H1 (cell line): ENCODE data around the gene SEC22C. TPM values are rescaled to one million over a fixed set of nuclear protein-coding genes. Genes with fewer than 3 reads are reported as not detected.

Experiments
- BRCA1 ChIP-seq: IDR thresholded peaks from 2 replicates; pipeline ENCODE4 v1.6.1; 2012; ENCODE audit warnings: low read depth, low read length, improper control_type of control experiment
- TAF1 ChIP-seq: IDR thresholded peaks from 2 replicates; pipeline ENCODE4 v1.6.1; 2011; ENCODE audit warnings: mild to moderate bottlenecking, low read depth, low read length
- polyA plus RNA-seq, 7 experiments: library from polyadenylated mRNA; depleted of rRNA in 3 of 7; stranded (reverse) in 5 of 7; unstranded in 2 of 7; fragments of >200 nt in 5 of 7; fragments of 200-250 nt in 2 of 7; gene quantifications; 1 replicate in 5 of 7; 2 replicates in 1 of 7; 4 replicates in 1 of 7; pipeline versions ENCODE4 v1.2.1 to v1.2.3, GENCODE V29; 2011 to 2013; ENCODE audit warnings: missing spikeins in 2 of 7, mixed read lengths in 2 of 7
- total RNA-seq: library from RNA; stranded (reverse); fragmentation: NEBNext Ultra II Directional; extraction: Animal tissue kit (Norgen Biotek cat#: 25700); gene quantifications from 2 replicates; pipeline ENCODE4 v1.2.1, GENCODE V29; 2021
- TF ChIP-seq, protein P1 (sequence below): fragments of 300-600 bp; sonication (generic); IDR thresholded peaks from 2 replicates; pipeline ENCODE4 v1.7.1; 2012; ENCODE audit warnings: low read length, moderate library complexity, mild to moderate bottlenecking, inconsistent platforms; ENCODE audit not compliant: insufficient replicate concordance

The SEC22C gene
- total and polyA plus RNA-seq, 2 of the 8 experiments (the other 6 are each of a cell fraction or from before 2014, with no cell fraction given) = 23.4 to 38.3 TPM

DNA sequence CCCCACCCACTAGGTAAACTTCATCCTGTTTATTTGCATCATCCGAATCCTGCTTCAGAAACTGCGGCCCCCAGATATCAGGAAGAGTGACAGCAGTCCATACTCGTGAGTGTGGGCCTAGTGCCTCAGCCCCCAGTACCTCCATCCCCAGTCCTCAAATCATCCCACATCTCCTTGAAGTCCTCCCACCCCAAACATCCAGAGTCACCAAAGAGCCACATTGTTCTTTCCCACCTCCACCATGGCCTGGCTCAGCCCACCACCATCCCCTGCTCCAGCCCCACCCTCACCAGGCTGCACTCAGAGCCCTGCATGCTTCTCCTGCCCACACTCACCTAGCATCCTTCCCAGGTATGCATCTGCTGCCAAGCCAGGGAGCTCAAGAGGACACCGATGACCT lies 49.5 kb downstream of the SEC22C start (continued):
- TF ChIP-seq, protein P1, sequence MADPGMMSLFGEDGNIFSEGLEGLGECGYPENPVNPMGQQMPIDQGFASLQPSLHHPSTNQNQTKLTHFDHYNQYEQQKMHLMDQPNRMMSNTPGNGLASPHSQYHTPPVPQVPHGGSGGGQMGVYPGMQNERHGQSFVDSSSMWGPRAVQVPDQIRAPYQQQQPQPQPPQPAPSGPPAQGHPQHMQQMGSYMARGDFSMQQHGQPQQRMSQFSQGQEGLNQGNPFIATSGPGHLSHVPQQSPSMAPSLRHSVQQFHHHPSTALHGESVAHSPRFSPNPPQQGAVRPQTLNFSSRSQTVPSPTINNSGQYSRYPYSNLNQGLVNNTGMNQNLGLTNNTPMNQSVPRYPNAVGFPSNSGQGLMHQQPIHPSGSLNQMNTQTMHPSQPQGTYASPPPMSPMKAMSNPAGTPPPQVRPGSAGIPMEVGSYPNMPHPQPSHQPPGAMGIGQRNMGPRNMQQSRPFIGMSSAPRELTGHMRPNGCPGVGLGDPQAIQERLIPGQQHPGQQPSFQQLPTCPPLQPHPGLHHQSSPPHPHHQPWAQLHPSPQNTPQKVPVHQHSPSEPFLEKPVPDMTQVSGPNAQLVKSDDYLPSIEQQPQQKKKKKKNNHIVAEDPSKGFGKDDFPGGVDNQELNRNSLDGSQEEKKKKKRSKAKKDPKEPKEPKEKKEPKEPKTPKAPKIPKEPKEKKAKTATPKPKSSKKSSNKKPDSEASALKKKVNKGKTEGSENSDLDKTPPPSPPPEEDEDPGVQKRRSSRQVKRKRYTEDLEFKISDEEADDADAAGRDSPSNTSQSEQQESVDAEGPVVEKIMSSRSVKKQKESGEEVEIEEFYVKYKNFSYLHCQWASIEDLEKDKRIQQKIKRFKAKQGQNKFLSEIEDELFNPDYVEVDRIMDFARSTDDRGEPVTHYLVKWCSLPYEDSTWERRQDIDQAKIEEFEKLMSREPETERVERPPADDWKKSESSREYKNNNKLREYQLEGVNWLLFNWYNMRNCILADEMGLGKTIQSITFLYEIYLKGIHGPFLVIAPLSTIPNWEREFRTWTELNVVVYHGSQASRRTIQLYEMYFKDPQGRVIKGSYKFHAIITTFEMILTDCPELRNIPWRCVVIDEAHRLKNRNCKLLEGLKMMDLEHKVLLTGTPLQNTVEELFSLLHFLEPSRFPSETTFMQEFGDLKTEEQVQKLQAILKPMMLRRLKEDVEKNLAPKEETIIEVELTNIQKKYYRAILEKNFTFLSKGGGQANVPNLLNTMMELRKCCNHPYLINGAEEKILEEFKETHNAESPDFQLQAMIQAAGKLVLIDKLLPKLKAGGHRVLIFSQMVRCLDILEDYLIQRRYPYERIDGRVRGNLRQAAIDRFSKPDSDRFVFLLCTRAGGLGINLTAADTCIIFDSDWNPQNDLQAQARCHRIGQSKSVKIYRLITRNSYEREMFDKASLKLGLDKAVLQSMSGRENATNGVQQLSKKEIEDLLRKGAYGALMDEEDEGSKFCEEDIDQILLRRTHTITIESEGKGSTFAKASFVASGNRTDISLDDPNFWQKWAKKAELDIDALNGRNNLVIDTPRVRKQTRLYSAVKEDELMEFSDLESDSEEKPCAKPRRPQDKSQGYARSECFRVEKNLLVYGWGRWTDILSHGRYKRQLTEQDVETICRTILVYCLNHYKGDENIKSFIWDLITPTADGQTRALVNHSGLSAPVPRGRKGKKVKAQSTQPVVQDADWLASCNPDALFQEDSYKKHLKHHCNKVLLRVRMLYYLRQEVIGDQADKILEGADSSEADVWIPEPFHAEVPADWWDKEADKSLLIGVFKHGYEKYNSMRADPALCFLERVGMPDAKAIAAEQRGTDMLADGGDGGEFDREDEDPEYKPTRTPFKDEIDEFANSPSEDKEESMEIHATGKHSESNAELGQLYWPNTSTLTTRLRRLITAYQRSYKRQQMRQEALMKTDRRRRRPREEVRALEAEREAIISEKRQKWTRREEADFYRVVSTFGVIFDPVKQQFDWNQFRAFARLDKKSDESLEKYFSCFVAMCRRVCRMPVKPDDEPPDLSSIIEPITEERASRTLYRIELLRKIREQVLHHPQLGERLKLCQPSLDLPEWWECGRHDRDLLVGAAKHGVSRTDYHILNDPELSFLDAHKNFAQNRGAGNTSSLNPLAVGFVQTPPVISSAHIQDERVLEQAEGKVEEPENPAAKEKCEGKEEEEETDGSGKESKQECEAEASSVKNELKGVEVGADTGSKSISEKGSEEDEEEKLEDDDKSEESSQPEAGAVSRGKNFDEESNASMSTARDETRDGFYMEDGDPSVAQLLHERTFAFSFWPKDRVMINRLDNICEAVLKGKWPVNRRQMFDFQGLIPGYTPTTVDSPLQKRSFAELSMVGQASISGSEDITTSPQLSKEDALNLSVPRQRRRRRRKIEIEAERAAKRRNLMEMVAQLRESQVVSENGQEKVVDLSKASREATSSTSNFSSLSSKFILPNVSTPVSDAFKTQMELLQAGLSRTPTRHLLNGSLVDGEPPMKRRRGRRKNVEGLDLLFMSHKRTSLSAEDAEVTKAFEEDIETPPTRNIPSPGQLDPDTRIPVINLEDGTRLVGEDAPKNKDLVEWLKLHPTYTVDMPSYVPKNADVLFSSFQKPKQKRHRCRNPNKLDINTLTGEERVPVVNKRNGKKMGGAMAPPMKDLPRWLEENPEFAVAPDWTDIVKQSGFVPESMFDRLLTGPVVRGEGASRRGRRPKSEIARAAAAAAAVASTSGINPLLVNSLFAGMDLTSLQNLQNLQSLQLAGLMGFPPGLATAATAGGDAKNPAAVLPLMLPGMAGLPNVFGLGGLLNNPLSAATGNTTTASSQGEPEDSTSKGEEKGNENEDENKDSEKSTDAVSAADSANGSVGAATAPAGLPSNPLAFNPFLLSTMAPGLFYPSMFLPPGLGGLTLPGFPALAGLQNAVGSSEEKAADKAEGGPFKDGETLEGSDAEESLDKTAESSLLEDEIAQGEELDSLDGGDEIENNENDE = no peak
- TF ChIP-seq BRCA1 (no peak), TAF1 (no peak)
- TF ChIP-seq, all 59 proteins: peak for 0
